Measurements from ENCODE around the gene DSG1. TPM values are rescaled to one million over a fixed set of nuclear protein-coding genes. Genes with fewer than 3 reads are reported as not detected.

The DSG1 gene
- total RNA-seq (1 to 10 TPM in 1 of 5 donors, not detected in 4; 1.8 TPM), polyA plus RNA-seq (under 1 TPM in 1 of 3 donors, not detected in 2; 0.03 TPM)
- long read RNA-seq, donor 1: 0 reads
- long read RNA-seq, donor 2: 0 reads
- long read RNA-seq, donor 3: 0 reads
- long read RNA-seq, donor 4: 0 reads
- long read RNA-seq, donor 5: 0 reads
- long read RNA-seq, donor 6: 0 reads
- long read RNA-seq, donor 7: 0 reads
- long read RNA-seq, donor 8: 0 reads
- long read RNA-seq, donor 9: 0 reads
- long read RNA-seq, donor 10: 0 reads

DNA sequence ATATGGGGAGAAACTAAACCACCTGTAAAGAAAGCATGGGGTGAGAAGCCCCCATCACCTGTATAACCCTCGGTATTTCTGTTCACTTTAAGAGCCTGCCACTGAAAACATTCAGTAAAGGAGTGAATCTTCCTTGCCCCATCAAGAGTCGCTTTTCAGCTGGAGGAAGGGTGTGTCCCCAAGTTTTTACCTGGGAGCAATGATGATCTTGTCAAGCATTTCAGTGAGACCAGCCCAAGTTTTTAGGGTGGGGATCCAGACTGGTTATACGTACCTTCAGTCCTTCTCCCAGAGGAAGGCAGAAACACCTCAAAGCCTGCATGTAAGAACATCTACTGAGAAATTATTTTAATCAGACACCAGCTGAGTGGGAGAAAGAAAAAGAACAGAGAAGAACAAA lies at the start of gene DSG1:
Gene DSG1 (plus strand): TSS at position 301 of the 400 bp plus-strand sequence. CDS start 141 bp downstream, outside the sequence.
- no peaks in the 10 kb centered on the region for H3K36me3 ChIP-seq
- H3K4me1 ChIP-seq: no peaks in the 10 kb centered on the region
- intact Hi-C loops (cut with DNase I; ENCODE audit: low total_unique reads): no loop called here
- no peak within 1 kb of the TSS for H3K27ac ChIP-seq
- 79 to 85% (median 83%) methylated on average over 3 of the region's 3 CpGs for WGBS, 5 donors
- no peak within 1 kb of the TSS for H3K4me3 ChIP-seq
- H3K9me3 ChIP-seq: no peaks in the 10 kb centered on the region
- TF ChIP-seq POLR2A (IDR thresholded peaks at IDR 0.05): no peak
- no peak for DNase-seq
- H3K27me3 ChIP-seq: no peaks in the 10 kb centered on the region

- no peaks in the 10 kb centered on the region for H3K27me3 ChIP-seq
- H3K27ac ChIP-seq: peak overlapping the region in 2 of 5 donors; percentile 44 to 52
- H3K4me1 ChIP-seq: peaks cover 0 to 18% (median 8%) of the 10 kb centered on the region in 4 donors
- H3K36me3 ChIP-seq: no peaks in the 10 kb centered on the region
- no peak overlapping the region for H3K4me3 ChIP-seq
- 2 to 32% (median 20%) methylated on average over 1 of the region's 1 CpG for WGBS, 5 donors
- H3K9me3 ChIP-seq: no peaks in the 10 kb centered on the region
- intact Hi-C loops (cut with DNase I; ENCODE audit: low total_unique reads): no loop called here
- DNase-seq: peak in 1 of 2 donors; percentile 50
- TF ChIP-seq EP300 (IDR thresholded peaks at IDR 0.05): no peak
- no peak for TF ChIP-seq POLR2A (IDR thresholded peaks at IDR 0.05)
- TF ChIP-seq, protein P1, sequence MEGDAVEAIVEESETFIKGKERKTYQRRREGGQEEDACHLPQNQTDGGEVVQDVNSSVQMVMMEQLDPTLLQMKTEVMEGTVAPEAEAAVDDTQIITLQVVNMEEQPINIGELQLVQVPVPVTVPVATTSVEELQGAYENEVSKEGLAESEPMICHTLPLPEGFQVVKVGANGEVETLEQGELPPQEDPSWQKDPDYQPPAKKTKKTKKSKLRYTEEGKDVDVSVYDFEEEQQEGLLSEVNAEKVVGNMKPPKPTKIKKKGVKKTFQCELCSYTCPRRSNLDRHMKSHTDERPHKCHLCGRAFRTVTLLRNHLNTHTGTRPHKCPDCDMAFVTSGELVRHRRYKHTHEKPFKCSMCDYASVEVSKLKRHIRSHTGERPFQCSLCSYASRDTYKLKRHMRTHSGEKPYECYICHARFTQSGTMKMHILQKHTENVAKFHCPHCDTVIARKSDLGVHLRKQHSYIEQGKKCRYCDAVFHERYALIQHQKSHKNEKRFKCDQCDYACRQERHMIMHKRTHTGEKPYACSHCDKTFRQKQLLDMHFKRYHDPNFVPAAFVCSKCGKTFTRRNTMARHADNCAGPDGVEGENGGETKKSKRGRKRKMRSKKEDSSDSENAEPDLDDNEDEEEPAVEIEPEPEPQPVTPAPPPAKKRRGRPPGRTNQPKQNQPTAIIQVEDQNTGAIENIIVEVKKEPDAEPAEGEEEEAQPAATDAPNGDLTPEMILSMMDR (IDR thresholded peaks at IDR 0.05): no peak
- TF ChIP-seq POLR2AphosphoS5 (IDR thresholded peaks at IDR 0.05): no peak
Measured at GRCh38 chr18:31268985-31269406, 49.0 kb upstream of the DSG1 start.

GRCh38 chr18:31269566-31269965 lies 48.4 kb upstream of the DSG1 start:
- Histone ChIP-seq H3K27me3 (no peaks in the 10 kb centered on the region), H3K4me3 (no peak overlapping the region), H3K27ac (peak overlapping the region in 4 of 5 donors; percentile 37 to 52 (median 44)), H3K4me1 (peaks cover 0 to 21% (median 11%) of the 10 kb centered on the region in 4 donors), H3K9me3 (no peaks in the 10 kb centered on the region), H3K36me3 (no peaks in the 10 kb centered on the region)
- WGBS, 5 donors: 21 to 48% (median 37%) methylated on average over 6 of the region's 6 CpGs
- TF ChIP-seq POLR2AphosphoS5 (IDR thresholded peaks at IDR 0.05) (peak in 2 of 3 donors; percentile 19 to 28), EP300 (IDR thresholded peaks at IDR 0.05) (no peak), POLR2A (IDR thresholded peaks at IDR 0.05) (no peak)
- TF ChIP-seq, protein P1 (IDR thresholded peaks at IDR 0.05): no peak
- intact Hi-C loops (cut with DNase I; ENCODE audit: low total_unique reads): no loop called here
- DNase-seq: peak; percentile 35 to 52

DNA sequence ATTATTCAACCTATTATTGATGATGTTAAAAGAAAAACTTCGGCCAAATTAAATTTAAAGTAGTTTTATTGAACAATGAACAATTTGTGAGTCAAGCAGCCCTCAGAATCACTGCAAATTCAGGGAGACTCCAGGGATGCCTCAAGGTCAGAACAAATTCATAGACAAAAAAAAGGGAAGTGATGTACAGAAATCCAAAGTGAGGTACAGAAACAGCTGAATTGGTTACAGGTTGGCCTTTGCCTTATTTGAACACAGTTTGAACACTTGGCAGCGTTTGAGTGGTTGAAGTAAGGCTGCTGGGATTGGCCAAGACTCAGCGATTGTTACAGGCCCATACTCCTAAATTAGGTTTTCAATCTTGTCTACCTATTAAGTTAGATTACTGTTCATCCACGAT lies 47.4 kb upstream of the DSG1 start:
- H3K36me3 ChIP-seq: no peaks in the 10 kb centered on the region
- no peak overlapping the region for H3K4me3 ChIP-seq
- peaks cover 0 to 21% (median 11%) of the 10 kb centered on the region in 4 donors for H3K4me1 ChIP-seq
- H3K27ac ChIP-seq: no peak overlapping the region
- intact Hi-C loops (cut with DNase I; ENCODE audit: low total_unique reads): no loop called here
- no peak for DNase-seq
- H3K27me3 ChIP-seq: no peaks in the 10 kb centered on the region
- WGBS, 5 donors: 82 to 93% (median 89%) methylated on average over 4 of the region's 4 CpGs
- no peak for TF ChIP-seq POLR2A (IDR thresholded peaks at IDR 0.05)
- H3K9me3 ChIP-seq: no peaks in the 10 kb centered on the region

DNA sequence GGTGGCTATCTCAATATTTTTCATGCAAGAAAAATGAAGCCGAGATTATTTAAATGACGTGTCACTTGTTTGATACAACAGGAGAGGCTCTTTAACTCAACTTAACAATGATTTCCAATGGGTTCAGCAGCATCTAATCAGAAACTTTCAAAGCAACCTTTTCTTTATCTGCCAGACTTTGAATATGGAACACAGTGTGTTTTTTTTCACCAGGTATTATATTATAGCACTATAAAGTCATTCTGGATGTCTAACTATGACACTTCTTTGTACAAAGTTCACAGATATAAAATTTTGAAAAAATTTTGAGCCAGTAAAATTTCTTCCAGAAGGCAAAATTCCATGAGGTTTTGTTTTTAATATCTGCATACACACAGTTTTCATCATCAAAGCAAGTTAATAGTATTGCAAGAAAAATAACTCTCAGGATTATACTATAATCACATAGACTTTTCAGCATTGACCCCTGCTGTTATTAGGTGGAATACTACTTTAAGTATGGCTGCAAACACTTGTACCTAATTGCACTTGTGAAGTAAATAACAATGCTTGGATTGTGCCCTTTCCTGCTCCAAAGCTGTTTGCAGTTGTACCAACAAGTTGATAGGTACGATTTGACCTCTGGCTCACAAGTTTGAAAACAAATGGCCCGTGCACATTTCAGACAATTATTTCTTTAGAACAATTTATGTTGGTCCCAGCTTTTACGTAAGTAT lies 44.0 kb upstream of the DSG1 start:
- no peaks in the 10 kb centered on the region for H3K36me3 ChIP-seq
- WGBS, 5 donors: 34 to 48% (median 40%) methylated on average over 5 of the region's 5 CpGs
- TF ChIP-seq, protein P1 (IDR thresholded peaks at IDR 0.05): no peak
- no peak for TF ChIP-seq POLR2AphosphoS5 (IDR thresholded peaks at IDR 0.05)
- TF ChIP-seq EP300 (IDR thresholded peaks at IDR 0.05): no peak
- TF ChIP-seq POLR2A (IDR thresholded peaks at IDR 0.05): no peak

More for the DNA sequence above, 44.0 kb upstream of the DSG1 start:
- H3K27ac ChIP-seq: no peak overlapping the region
- peaks cover 0 to 9% (median 6%) of the 10 kb centered on the region in 4 donors for H3K4me1 ChIP-seq
- DNase-seq: peak in 1 of 2 donors; percentile 27
- H3K4me3 ChIP-seq: no peak overlapping the region
- intact Hi-C loops (cut with DNase I; ENCODE audit: low total_unique reads): no loop called here
- no peaks in the 10 kb centered on the region for H3K9me3 ChIP-seq
- H3K27me3 ChIP-seq: no peaks in the 10 kb centered on the region
